Peyer's patch (tissue), 4 donors: Measurements from ENCODE around the gene BACH2. TPM values are rescaled to one million over a fixed set of nuclear protein-coding genes. Genes with fewer than 3 reads are reported as not detected.
"Not testable (repeated sequence)": the region's sequence is repeated elsewhere in the genome, so short reads cannot be mapped to it uniquely, and the experiment has no call there.

ENCODE experiments used
- DNase-seq, 3 donors: peaks; one replicate each; pipeline ENCODE4 v3.0.0-alpha.2; 2017 to 2019
- H3K27ac ChIP-seq, 4 donors: fragments of 200-600 bp; sonication (generic); one replicate each; pipeline ENCODE4 v1.5.1; 2016 to 2019
- H3K27me3 ChIP-seq, 2 donors: fragments of 200-600 bp; sonication (generic); one replicate each; pipeline ENCODE4 v1.5.1; 2019
- H3K36me3 ChIP-seq, 3 donors: fragments of 200-600 bp; sonication (generic); one replicate each; pipeline ENCODE4 v1.5.1; 2016 to 2019
- H3K4me1 ChIP-seq, 4 donors: fragments of 200-600 bp; sonication (generic); one replicate each; pipeline ENCODE4 v1.5.1; 2016 to 2019
- H3K4me3 ChIP-seq, 4 donors: fragments of 200-600 bp; sonication (generic); 1 replicate in 3 of 4; 2 replicates in 1 of 4; pipeline ENCODE4 v1.5.1; 2016 to 2019; ENCODE audit warnings: mild to moderate bottlenecking in 1 of 4
- H3K9me3 ChIP-seq, 4 donors: fragments of 200-600 bp; sonication (generic); one replicate each; pipeline ENCODE4 v1.5.1; 2016 to 2019; ENCODE audit warnings: mild to moderate bottlenecking in 1 of 4
- POLR2A ChIP-seq, 2 donors: fragments of 450-650 bp; IDR thresholded peaks; one replicate each; pipeline ENCODE4 v1.5.1; 2017; ENCODE audit warnings: antibody characterized with exemption in 2 of 2, mild to moderate bottlenecking in 2 of 2, moderate library complexity in 2 of 2
- total RNA-seq, 4 donors: library from RNA; depleted of rRNA; stranded (reverse); fragments of >200 nt; gene quantifications; one replicate each; pipeline ENCODE4 v1.1.0, GENCODE V29; 2016
- TF ChIP-seq, protein P1 (sequence below), 6 experiments: fragments of 450-650 bp in 4 of 6; fragments of 200-600 bp in 2 of 6; sonication (generic) in 1 of 6; IDR thresholded peaks; one replicate each; pipeline ENCODE4 v1.5.1; 2017 to 2019; ENCODE audit warnings: antibody characterized with exemption in 6 of 6, mild to moderate bottlenecking in 3 of 6, moderate library complexity in 1 of 6

BACH2 gene
- total RNA-seq, 4 donors from 2014 or later = 0.18 to 26.4 (median 8.2) TPM

DNA sequence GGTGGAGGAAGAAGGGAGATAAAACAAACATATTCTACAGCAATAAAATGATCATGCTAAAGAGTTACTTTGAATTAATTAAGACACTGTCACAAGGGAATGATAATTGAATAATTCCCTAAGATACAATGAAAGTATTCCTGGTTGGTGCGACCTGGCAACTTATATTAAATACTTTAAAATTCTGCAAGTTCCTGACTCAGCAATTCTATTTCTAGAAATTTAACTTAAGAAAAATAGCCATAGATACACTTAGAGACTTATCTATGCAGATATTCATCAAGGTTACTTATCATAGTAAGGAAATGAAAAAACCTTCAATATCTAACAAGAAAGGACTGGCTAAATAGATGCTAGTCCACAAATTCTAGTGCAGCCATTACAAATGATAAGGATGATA lies 156.0 kb downstream of the BACH2 start:
- Histone ChIP-seq H3K27ac (no peak overlapping the region), H3K4me1 (no peaks in the 10 kb centered on the region), H3K36me3 (no peaks in the 10 kb centered on the region), H3K27me3 (no peaks in the 10 kb centered on the region), H3K4me3 (no peak overlapping the region), H3K9me3 (no peaks in the 10 kb centered on the region)
- TF ChIP-seq, protein P1, sequence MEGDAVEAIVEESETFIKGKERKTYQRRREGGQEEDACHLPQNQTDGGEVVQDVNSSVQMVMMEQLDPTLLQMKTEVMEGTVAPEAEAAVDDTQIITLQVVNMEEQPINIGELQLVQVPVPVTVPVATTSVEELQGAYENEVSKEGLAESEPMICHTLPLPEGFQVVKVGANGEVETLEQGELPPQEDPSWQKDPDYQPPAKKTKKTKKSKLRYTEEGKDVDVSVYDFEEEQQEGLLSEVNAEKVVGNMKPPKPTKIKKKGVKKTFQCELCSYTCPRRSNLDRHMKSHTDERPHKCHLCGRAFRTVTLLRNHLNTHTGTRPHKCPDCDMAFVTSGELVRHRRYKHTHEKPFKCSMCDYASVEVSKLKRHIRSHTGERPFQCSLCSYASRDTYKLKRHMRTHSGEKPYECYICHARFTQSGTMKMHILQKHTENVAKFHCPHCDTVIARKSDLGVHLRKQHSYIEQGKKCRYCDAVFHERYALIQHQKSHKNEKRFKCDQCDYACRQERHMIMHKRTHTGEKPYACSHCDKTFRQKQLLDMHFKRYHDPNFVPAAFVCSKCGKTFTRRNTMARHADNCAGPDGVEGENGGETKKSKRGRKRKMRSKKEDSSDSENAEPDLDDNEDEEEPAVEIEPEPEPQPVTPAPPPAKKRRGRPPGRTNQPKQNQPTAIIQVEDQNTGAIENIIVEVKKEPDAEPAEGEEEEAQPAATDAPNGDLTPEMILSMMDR (IDR thresholded peaks at IDR 0.05) = no peak
- TF ChIP-seq POLR2A (IDR thresholded peaks at IDR 0.05) = no peak
- DNase-seq = no peak

- no peaks in the 10 kb centered on the region for H3K9me3 ChIP-seq
These were observed 157.3 kb downstream of the BACH2 start for GRCh38 chr6:90139272-90139817.

DNA sequence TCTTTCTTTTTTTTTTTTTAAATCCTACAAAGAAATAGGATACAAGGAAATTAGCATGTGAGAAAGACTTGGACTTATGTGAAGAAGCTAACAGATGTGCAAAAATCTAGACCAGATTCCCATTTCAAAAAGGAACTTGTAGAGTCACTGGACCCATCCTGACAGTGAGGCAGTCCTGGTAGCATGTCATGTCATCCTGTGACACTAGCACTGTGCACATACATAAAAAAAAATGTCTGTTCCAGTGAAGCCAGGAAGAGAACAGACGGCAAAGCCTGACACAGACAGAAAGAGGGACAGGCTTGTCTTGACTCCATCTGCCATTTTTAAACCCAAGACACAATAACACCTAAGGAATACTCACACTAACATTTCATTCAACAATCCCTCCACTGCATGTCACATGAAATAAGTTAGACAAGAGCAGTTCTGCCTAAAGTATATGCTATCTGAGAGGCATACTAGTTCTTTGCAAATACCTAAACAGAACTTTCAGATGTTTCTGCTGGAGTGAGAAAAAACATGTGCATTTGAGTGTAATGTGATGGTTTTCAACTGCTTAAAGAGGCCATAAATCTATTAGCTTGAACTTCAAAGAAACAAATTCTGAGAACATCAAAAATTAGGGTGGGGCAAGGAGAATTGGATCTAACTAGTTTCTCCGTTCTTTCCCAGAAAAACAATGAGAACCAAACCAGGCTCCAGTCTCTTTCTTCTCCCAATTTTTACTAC lies 159.6 kb downstream of the BACH2 start:
- no peak overlapping the region for H3K27ac ChIP-seq
- H3K27me3 ChIP-seq = no peaks in the 10 kb centered on the region
- H3K9me3 ChIP-seq = no peaks in the 10 kb centered on the region
- no peak for TF ChIP-seq POLR2A (IDR thresholded peaks at IDR 0.05)
- TF ChIP-seq, protein P1 (IDR thresholded peaks at IDR 0.05) = no peak
- no peak for DNase-seq
- H3K4me3 ChIP-seq = no peak overlapping the region
- no peaks in the 10 kb centered on the region for H3K36me3 ChIP-seq
- H3K4me1 ChIP-seq = peaks cover 0 to 4% (median 0%) of the 10 kb centered on the region in 4 donors

More at GRCh38 chr6:90139272-90139817, 157.3 kb downstream of the BACH2 start:
- H3K4me1 ChIP-seq = no peaks in the 10 kb centered on the region
- H3K4me3 ChIP-seq = no peak overlapping the region
- no peak for DNase-seq
- TF ChIP-seq POLR2A (IDR thresholded peaks at IDR 0.05) = no peak
- TF ChIP-seq, protein P1 (IDR thresholded peaks at IDR 0.05) = no peak
- no peaks in the 10 kb centered on the region for H3K36me3 ChIP-seq
- no peaks in the 10 kb centered on the region for H3K27me3 ChIP-seq
- no peak overlapping the region for H3K27ac ChIP-seq

GRCh38 chr6:90136176-90136575 lies 160.5 kb downstream of the BACH2 start:
- Histone ChIP-seq H3K9me3 (no peaks in the 10 kb centered on the region), H3K27ac (no peak overlapping the region), H3K4me3 (no peak overlapping the region), H3K36me3 (no peaks in the 10 kb centered on the region), H3K27me3 (no peaks in the 10 kb centered on the region), H3K4me1 (peaks cover 0 to 4% (median 0%) of the 10 kb centered on the region in 4 donors)
- no peak for DNase-seq
- no peak for TF ChIP-seq POLR2A (IDR thresholded peaks at IDR 0.05)
- TF ChIP-seq, protein P1 (IDR thresholded peaks at IDR 0.05) = no peak

DNA sequence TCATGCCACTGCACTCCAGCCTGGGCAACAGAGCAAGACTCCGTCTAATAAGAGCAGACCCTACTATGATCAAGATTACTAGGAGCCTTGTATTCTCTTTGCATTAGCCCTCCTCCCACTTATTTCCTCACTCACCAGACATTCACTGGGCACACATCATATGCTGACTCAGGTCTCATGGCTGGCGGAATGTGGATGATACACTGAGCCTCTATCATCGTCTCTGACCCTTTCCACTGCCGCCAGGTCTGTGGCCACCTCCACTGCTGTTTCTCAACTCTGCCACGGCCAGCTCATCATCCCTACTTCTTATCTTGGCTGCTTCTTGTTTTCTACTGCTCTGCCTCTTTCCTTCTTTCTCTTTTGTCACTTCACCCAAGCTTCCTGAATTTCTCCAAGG lies 161.0 kb downstream of the BACH2 start:
- TF ChIP-seq, protein P1 (IDR thresholded peaks at IDR 0.05) = no peak
- TF ChIP-seq POLR2A (IDR thresholded peaks at IDR 0.05) = no peak
- H3K4me3 ChIP-seq = no peak overlapping the region
- no peaks in the 10 kb centered on the region for H3K27me3 ChIP-seq
- no peaks in the 10 kb centered on the region for H3K36me3 ChIP-seq
- no peaks in the 10 kb centered on the region for H3K9me3 ChIP-seq
- peaks cover 0 to 4% (median 0%) of the 10 kb centered on the region in 4 donors for H3K4me1 ChIP-seq
- no peak for DNase-seq
- H3K27ac ChIP-seq = no peak overlapping the region

DNA sequence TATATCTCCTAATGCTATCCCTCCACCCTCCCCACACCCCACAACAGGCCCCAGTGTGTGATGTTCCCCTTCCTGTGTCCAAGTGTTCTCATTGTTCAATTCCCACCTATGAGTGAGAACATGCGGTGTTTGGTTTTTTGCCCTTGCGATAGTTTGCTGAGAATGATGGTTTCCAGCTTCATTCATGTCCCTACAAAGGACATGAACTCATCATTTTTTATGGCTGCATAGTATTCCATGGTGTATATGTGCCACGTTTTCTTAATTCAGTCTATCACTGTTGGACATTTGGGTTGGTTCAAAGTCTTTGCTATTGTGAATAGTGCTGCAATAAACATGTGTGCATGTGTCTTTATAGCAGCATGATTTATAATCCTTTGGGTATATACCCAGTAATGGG lies 163.0 kb downstream of the BACH2 start:
- not testable (repeated sequence) for H3K9me3 ChIP-seq, H3K4me1 ChIP-seq, H3K27me3 ChIP-seq, H3K4me3 ChIP-seq, H3K36me3 ChIP-seq, H3K27ac ChIP-seq, DNase-seq
